SK-N-SH (cell line): ENCODE measurements around the gene DGUOK. TPM values are rescaled to one million over a fixed set of nuclear protein-coding genes. Genes with fewer than 3 reads are reported as not detected.

Experiments
- CTCF ChIA-PET: fragments of 300-600, 350-600 bp; formaldehyde crosslinking; extraction: SDS; loops from one replicate; lab custom pipeline; 2021; lab: Yijun Ruan, JAX
- POLR2A ChIA-PET: fragments of 350-600 bp; sonication (Branson Sonifier 250); formaldehyde crosslinking; extraction: SDS; loops from one replicate; lab custom pipeline; 2020; ENCODE audit warnings: antibody characterized with exemption, inconsistent platforms; lab: Yijun Ruan, JAX
- DNase-seq: peaks from one replicate; pipeline ENCODE4 v3.0.0; 2012
- H2AFZ ChIP-seq: fragments of 200-600 bp; sonication (generic); 2 replicates; pipeline ENCODE4 v1.8.1; 2016; ENCODE audit warnings: antibody characterized with exemption, mild to moderate bottlenecking, low read depth
- H3F3A ChIP-seq: fragments of 200-600 bp; sonication (generic); replicated peaks from 2 replicates; pipeline ENCODE3; 2016; ENCODE audit warnings: antibody characterized with exemption, mild to moderate bottlenecking; ENCODE audit not compliant: insufficient read depth
- H3K27ac ChIP-seq, 2 experiments: fragments of 200-500 bp in 1 of 2; fragments of 200-600 bp in 1 of 2; sonication (Bioruptor generic) in 1 of 2; sonication (generic), shearing (Covaris generic) in 1 of 2; 2 replicates each; pipeline versions ENCODE4 v1.5.1 to v1.6.1; 2014 to 2016; ENCODE audit warnings: low read depth in 2 of 2, inconsistent platforms in 1 of 2, low read length in 1 of 2, mild to moderate bottlenecking in 1 of 2, mixed read lengths in 1 of 2
- H3K27me3 ChIP-seq: fragments of 200-600 bp; sonication (generic), shearing (Covaris generic); 2 replicates; pipeline ENCODE4 v1.6.1; 2016; ENCODE audit warnings: mixed run types; ENCODE audit not compliant: insufficient read depth
- H3K36me3 ChIP-seq, 2 experiments: fragments of 200-500 bp in 1 of 2; fragments of 200-600 bp in 1 of 2; sonication (Bioruptor generic) in 1 of 2; sonication (generic) in 1 of 2; replicated peaks in 1 of 2; 2 replicates each; pipeline versions ENCODE3 to v1.5.1; 2014 to 2016; ENCODE audit warnings: low read length in 1 of 2, mild to moderate bottlenecking in 1 of 2; ENCODE audit not compliant: insufficient read depth in 2 of 2, control insufficient read depth in 1 of 2
- H3K4me1 ChIP-seq, 2 experiments: fragments of 200-500 bp in 1 of 2; fragments of 200-600 bp in 1 of 2; sonication (Bioruptor generic) in 1 of 2; sonication (generic), shearing (Covaris generic) in 1 of 2; 2 replicates each; pipeline versions ENCODE4 v1.5.1 to v1.6.1; 2014 to 2016; ENCODE audit warnings: low read depth in 1 of 2, low read length in 1 of 2, mixed run types in 1 of 2; ENCODE audit not compliant: insufficient read depth in 2 of 2, control insufficient read depth in 1 of 2
- H3K4me2 ChIP-seq: fragments of 200-600 bp; sonication (generic), shearing (Covaris generic); 2 replicates; pipeline ENCODE4 v1.6.1; 2017; ENCODE audit warnings: mixed run types
- H3K4me3 ChIP-seq, 2 experiments: fragments of 200-500 bp in 1 of 2; fragments of 200-600 bp in 1 of 2; sonication (Bioruptor generic) in 1 of 2; sonication (generic), shearing (Covaris generic) in 1 of 2; 2 replicates each; pipeline versions ENCODE4 v1.5.1 to v1.8.1; 2014 to 2016; ENCODE audit warnings: low read depth in 2 of 2, inconsistent platforms in 1 of 2, low read length in 1 of 2, mild to moderate bottlenecking in 1 of 2, mixed read lengths in 1 of 2, moderate library complexity in 1 of 2
- H3K79me2 ChIP-seq: fragments of 200-600 bp; sonication (generic); 2 replicates; pipeline ENCODE4 v1.8.1; 2017; ENCODE audit warnings: mild to moderate bottlenecking; ENCODE audit not compliant: insufficient read depth
- H3K9ac ChIP-seq: fragments of 200-600 bp; sonication (generic); 2 replicates; pipeline ENCODE4 v1.6.1; 2017; ENCODE audit warnings: mixed run types
- H3K9me2 ChIP-seq: fragments of 200-600 bp; sonication (generic); 2 replicates; pipeline ENCODE4 v1.6.1; 2017; ENCODE audit warnings: mixed run types
- H3K9me3 ChIP-seq: fragments of 200-600 bp; sonication (generic); 2 replicates; pipeline ENCODE4 v1.6.1; 2017; ENCODE audit warnings: mixed run types, mild to moderate bottlenecking, moderate library complexity
- H4K20me1 ChIP-seq: fragments of 200-600 bp; sonication (generic); 2 replicates; pipeline ENCODE4 v1.6.1; 2017; ENCODE audit warnings: mild to moderate bottlenecking, mixed run types; ENCODE audit not compliant: insufficient read depth
- EP300 ChIP-seq, 2 experiments: IDR thresholded peaks; 2 replicates each; pipeline versions ENCODE4 v1.4.0 to v1.6.1; 2012; ENCODE audit warnings: borderline replicate concordance in 1 of 2, low read depth in 1 of 2, low read length in 1 of 2
- GATA2 ChIP-seq: sonication (generic); formaldehyde crosslinking; IDR thresholded peaks from 2 replicates; pipeline ENCODE4 v1.5.0; 2020; ENCODE audit warnings: mild to moderate bottlenecking, missing genetic modification reagents
- MAX ChIP-seq: IDR thresholded peaks from 2 replicates; pipeline ENCODE4 v1.4.0; 2012; ENCODE audit warnings: low read depth
- RAD21 ChIP-seq: IDR thresholded peaks from 2 replicates; pipeline ENCODE4 v1.6.1; 2012; ENCODE audit warnings: mild to moderate bottlenecking, low read length
- WGBS: methylation state at CpG from one replicate; pipeline ENCODE4 v1.1.6; 2017; ENCODE audit warnings: low lambda C conversion rate; 5-methylcytosine and 5-hydroxymethylcytosine counted together
- polyA plus RNA-seq, 3 experiments: library from polyadenylated mRNA; depleted of rRNA; stranded (reverse); fragments of >200 nt; gene quantifications; 2 replicates each; pipeline ENCODE4 v1.2.3, GENCODE V29; 2012

The DGUOK gene
- polyA plus RNA-seq, 1 of the 3 experiments (the other 2 are of a cell fraction) = 122 TPM

- no peak for DNase-seq
- Histone ChIP-seq H3K4me3 (no peak overlapping the region), H3K9ac (no peak overlapping the region), H4K20me1 (no peaks in the 10 kb centered on the region), H3K4me2 (no peak overlapping the region), H3K79me2 (no peaks in the 10 kb centered on the region), H3K36me3 (no peaks in the 10 kb centered on the region), H3K27me3 (no peaks in the 10 kb centered on the region; the same call in 1 of the 2 replicates), H3K9me2 (no peaks in the 10 kb centered on the region), H3F3A (no peaks in the 10 kb centered on the region), H3K9me3 (no peaks in the 10 kb centered on the region), H2AFZ (no peak overlapping the region), H3K27ac (no peak overlapping the region), H3K4me1 (no peaks in the 10 kb centered on the region)
- POLR2A ChIA-PET = no interaction called here
- WGBS = 55% methylated on average over 3 of the region's 5 CpGs
- CTCF ChIA-PET = no interaction called here
- TF ChIP-seq EP300 (IDR thresholded peaks at IDR 0.05; ENCODE audit: borderline replicate concordance in 1 of 2, low read depth in 1 of 2, low read length in 1 of 2) = no peak
Measured at GRCh38 chr2:73891276-73891901, 35.3 kb upstream of the DGUOK start.

- Histone ChIP-seq H3K36me3 (no peaks in the 10 kb centered on the region), H3K4me1 (no peaks in the 10 kb centered on the region), H3K4me2 (no peak within 1 kb of the TSS), H3K27me3 (no peaks in the 10 kb centered on the region; the same call in 1 of the 2 replicates), H2AFZ (no peak within 1 kb of the TSS), H3F3A (no peaks in the 10 kb centered on the region), H3K9me2 (no peaks in the 10 kb centered on the region), H3K9me3 (no peaks in the 10 kb centered on the region), H4K20me1 (no peaks in the 10 kb centered on the region), H3K27ac (no peak within 1 kb of the TSS), H3K79me2 (no peaks in the 10 kb centered on the region), H3K9ac (no peak within 1 kb of the TSS), H3K4me3 (no peak within 1 kb of the TSS)
- POLR2A ChIA-PET = no interaction called here
- 76% methylated on average over 12 of the region's 15 CpGs for WGBS
- no peak for TF ChIP-seq MAX
- DNase-seq = no peak
- CTCF ChIA-PET = interaction anchor here (1.2 kb wide), 1 partner anchor 19 kb away, joined by 3 read pairs; no protein-coding TSS in a partner anchor
Measured at GRCh38 chr2:73892631-73893329, 33.9 kb upstream of the DGUOK start, which contains the start of gene ACTG2. ACTG2 (plus strand) TSS chr2:73893008; CDS start chr2:73901312, 8,304 bp downstream.

GRCh38 chr2:73893764-73894474, 32.8 kb upstream of the DGUOK start:
- Histone ChIP-seq H3K9ac (no peak overlapping the region), H3K9me3 (no peaks in the 10 kb centered on the region), H3K4me1 (no peaks in the 10 kb centered on the region), H3K27me3 (no peaks in the 10 kb centered on the region; the same call in 1 of the 2 replicates), H3K4me3 (no peak overlapping the region), H3K36me3 (no peaks in the 10 kb centered on the region), H3K4me2 (no peak overlapping the region), H3K79me2 (no peaks in the 10 kb centered on the region), H4K20me1 (no peaks in the 10 kb centered on the region), H2AFZ (no peak overlapping the region), H3K9me2 (no peaks in the 10 kb centered on the region), H3K27ac (no peak overlapping the region), H3F3A (no peaks in the 10 kb centered on the region)
- 71% methylated on average over 8 of the region's 9 CpGs for WGBS
- ChIA-PET POLR2A (no interaction called here), CTCF (no interaction called here)
- no peak for TF ChIP-seq GATA2 (CRISPR knock-in tag)
- TF ChIP-seq RAD21 = no peak
- no peak for DNase-seq
